ENCODE data around the gene GRK2. TPM values are rescaled to one million over a fixed set of nuclear protein-coding genes. Genes with fewer than 3 reads are reported as not detected.

Gene GRK2
- total RNA-seq, 4 donors from 2014 or later, result 104 to 294 (median 160) TPM

DNA sequence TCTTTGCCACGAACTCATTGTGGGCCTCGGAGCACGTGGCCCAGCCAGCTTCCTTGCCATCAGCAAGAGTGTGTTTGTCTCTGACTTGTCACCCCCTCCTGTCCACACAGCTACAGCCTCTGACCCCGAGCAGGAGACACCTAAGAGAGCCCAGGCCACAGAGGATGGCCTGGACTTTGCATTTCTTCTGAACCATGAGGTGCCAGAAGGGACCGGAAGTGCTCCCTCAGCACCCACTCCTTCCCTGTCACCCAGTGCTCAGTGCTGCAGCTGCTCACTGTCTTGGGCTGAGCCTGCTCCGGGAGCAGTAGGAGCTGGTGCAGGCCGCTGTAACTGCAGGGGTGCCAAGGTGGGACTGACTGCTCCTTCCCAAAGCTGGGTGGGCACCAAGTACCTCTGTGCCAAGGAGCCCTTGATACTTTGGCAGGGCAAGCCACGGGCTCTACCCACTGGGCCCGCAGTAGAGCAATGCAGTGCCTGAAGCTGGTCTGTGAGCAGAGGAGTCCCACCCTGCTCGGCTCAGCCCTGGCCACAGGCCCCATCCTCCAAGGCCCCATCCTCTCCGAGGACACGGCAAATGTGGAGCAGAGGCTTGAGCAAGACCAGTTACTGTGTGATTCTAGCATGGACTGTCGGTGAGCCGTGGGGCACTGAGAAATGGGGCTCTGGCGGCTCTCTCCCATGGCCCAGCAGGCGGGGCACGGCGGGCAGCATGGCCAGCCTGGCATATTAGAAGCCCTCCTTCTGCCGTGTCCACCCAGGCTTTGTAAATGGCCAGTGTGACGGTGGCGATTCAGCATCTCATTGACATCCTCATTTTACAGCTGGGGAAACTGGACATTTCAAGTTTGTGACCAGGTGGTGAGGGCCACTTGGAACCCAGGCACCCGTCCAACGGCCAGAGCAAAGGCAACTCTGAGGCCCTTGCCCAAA is 6.3 kb downstream of the GRK2 start:
- in situ Hi-C loops (cut with MboI; ENCODE audit: low pct_ligation_motif_present in 1 of 4, low pct_unique_long_range_greater_than_20kb in 1 of 4, low sequenced_read_pairs in 3 of 4), result loop anchor here in 1 of 4 donors (25.0 kb wide), 1 partner anchor 115 kb away; the partner anchor contains the start of gene RAD9A
- intact Hi-C loops (cut with DNase I; ENCODE audit: low total_unique reads), result loop anchor here (10.0 kb wide), 1 partner anchor 638 kb away; the partner anchor contains the start of gene RBM4
- H3K27ac ChIP-seq, result peak overlapping the region; percentile 95 to 98 (median 97)
- H3K36me3 ChIP-seq, result no peaks in the 10 kb centered on the region
- peaks cover 64 to 99% (median 92%) of the 10 kb centered on the region in 4 donors for H3K4me1 ChIP-seq
- no peak overlapping the region for H3K4me3 ChIP-seq
- 56% methylated on average over 22 of the region's 23 CpGs; no CpG with 5 or more reads in 1 of the 2 donors for WGBS, 2 donors (ENCODE audit: low coverage in 1 of 2)
- H3K9me3 ChIP-seq, result no peaks in the 10 kb centered on the region
- H3K27me3 ChIP-seq, result no peaks in the 10 kb centered on the region
- no peak for TF ChIP-seq EP300 (IDR thresholded peaks at IDR 0.05; ENCODE audit: low read depth)
- TF ChIP-seq POLR2A (IDR thresholded peaks at IDR 0.05), result no peak
- no peak for TF ChIP-seq POLR2AphosphoS5 (IDR thresholded peaks at IDR 0.05)
- TF ChIP-seq, protein P1, sequence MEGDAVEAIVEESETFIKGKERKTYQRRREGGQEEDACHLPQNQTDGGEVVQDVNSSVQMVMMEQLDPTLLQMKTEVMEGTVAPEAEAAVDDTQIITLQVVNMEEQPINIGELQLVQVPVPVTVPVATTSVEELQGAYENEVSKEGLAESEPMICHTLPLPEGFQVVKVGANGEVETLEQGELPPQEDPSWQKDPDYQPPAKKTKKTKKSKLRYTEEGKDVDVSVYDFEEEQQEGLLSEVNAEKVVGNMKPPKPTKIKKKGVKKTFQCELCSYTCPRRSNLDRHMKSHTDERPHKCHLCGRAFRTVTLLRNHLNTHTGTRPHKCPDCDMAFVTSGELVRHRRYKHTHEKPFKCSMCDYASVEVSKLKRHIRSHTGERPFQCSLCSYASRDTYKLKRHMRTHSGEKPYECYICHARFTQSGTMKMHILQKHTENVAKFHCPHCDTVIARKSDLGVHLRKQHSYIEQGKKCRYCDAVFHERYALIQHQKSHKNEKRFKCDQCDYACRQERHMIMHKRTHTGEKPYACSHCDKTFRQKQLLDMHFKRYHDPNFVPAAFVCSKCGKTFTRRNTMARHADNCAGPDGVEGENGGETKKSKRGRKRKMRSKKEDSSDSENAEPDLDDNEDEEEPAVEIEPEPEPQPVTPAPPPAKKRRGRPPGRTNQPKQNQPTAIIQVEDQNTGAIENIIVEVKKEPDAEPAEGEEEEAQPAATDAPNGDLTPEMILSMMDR (IDR thresholded peaks at IDR 0.05), result no peak
- peak; percentile 23 for DNase-seq

GRCh38 chr11:67273260-67273990 is 7.2 kb downstream of the GRK2 start:
- in situ Hi-C loops (cut with MboI; ENCODE audit: low pct_ligation_motif_present in 1 of 4, low pct_unique_long_range_greater_than_20kb in 1 of 4, low sequenced_read_pairs in 3 of 4) (loop anchor here in 1 of 4 donors (25.0 kb wide), 1 partner anchor 114 kb away; the partner anchor contains the start of gene RAD9A), intact Hi-C loops (cut with DNase I; ENCODE audit: low total_unique reads) (loop anchor here (10.0 kb wide), 1 partner anchor 639 kb away; the partner anchor contains the start of gene RBM4)
- WGBS, 2 donors (ENCODE audit: low coverage in 1 of 2), result 54 to 59% methylated on average over 5 to 11 of the region's 14 CpGs
- H3K9me3 ChIP-seq, result no peaks in the 10 kb centered on the region
- no peak overlapping the region for H3K4me3 ChIP-seq
- TF ChIP-seq, protein P1 (IDR thresholded peaks at IDR 0.05), result no peak
- TF ChIP-seq EP300 (IDR thresholded peaks at IDR 0.05; ENCODE audit: low read depth) (no peak), POLR2A (IDR thresholded peaks at IDR 0.05) (no peak), POLR2AphosphoS5 (IDR thresholded peaks at IDR 0.05) (no peak)
- DNase-seq, result peak; percentile 11
- H3K27me3 ChIP-seq, result no peaks in the 10 kb centered on the region
- peak overlapping the region; percentile 95 to 98 (median 97) for H3K27ac ChIP-seq
- no peaks in the 10 kb centered on the region for H3K36me3 ChIP-seq
- peaks cover 64 to 99% (median 92%) of the 10 kb centered on the region in 4 donors for H3K4me1 ChIP-seq

GRCh38 chr11:67274768-67275605 is 8.7 kb downstream of the GRK2 start:
- Histone ChIP-seq H3K27me3 (no peaks in the 10 kb centered on the region), H3K4me3 (no peak overlapping the region), H3K4me1 (peaks cover 51 to 91% (median 80%) of the 10 kb centered on the region in 4 donors), H3K9me3 (no peaks in the 10 kb centered on the region), H3K36me3 (peaks cover 0 to 10% (median 3%) of the 10 kb centered on the region in 4 donors), H3K27ac (peak overlapping the region; percentile 95 to 98 (median 97))
- 76% methylated on average over 32 of the region's 35 CpGs; no CpG with 5 or more reads in 1 of the 2 donors for WGBS, 2 donors (ENCODE audit: low coverage in 1 of 2)
- intact Hi-C loops (cut with DNase I; ENCODE audit: low total_unique reads), result loop anchor here (10.0 kb wide), 1 partner anchor 640 kb away; the partner anchor contains the start of gene RBM4
- TF ChIP-seq, protein P1 (IDR thresholded peaks at IDR 0.05), result no peak
- TF ChIP-seq POLR2A (IDR thresholded peaks at IDR 0.05) (no peak), POLR2AphosphoS5 (IDR thresholded peaks at IDR 0.05) (no peak), EP300 (IDR thresholded peaks at IDR 0.05; ENCODE audit: low read depth) (no peak)
- peak; percentile 29 for DNase-seq
- in situ Hi-C loops (cut with MboI; ENCODE audit: low pct_ligation_motif_present in 1 of 4, low pct_unique_long_range_greater_than_20kb in 1 of 4, low sequenced_read_pairs in 3 of 4), result loop anchor here in 1 of 4 donors (25.0 kb wide), 1 partner anchor 112 kb away; the partner anchor contains the start of gene RAD9A
